ENCODE data around the gene RNF214.
"Not testable (repeated sequence)": the region's sequence is repeated elsewhere in the genome, so short reads cannot be mapped to it uniquely, and the experiment has no call there.

GRCh38 chr11:117206859-117207258 lies 25.6 kb upstream of the RNF214 start:
- TF ChIP-seq, protein P1, sequence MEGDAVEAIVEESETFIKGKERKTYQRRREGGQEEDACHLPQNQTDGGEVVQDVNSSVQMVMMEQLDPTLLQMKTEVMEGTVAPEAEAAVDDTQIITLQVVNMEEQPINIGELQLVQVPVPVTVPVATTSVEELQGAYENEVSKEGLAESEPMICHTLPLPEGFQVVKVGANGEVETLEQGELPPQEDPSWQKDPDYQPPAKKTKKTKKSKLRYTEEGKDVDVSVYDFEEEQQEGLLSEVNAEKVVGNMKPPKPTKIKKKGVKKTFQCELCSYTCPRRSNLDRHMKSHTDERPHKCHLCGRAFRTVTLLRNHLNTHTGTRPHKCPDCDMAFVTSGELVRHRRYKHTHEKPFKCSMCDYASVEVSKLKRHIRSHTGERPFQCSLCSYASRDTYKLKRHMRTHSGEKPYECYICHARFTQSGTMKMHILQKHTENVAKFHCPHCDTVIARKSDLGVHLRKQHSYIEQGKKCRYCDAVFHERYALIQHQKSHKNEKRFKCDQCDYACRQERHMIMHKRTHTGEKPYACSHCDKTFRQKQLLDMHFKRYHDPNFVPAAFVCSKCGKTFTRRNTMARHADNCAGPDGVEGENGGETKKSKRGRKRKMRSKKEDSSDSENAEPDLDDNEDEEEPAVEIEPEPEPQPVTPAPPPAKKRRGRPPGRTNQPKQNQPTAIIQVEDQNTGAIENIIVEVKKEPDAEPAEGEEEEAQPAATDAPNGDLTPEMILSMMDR (IDR thresholded peaks at IDR 0.05; ENCODE audit: low read depth, low read length), result not testable (repeated sequence)
- not testable (repeated sequence) for TF ChIP-seq EZH2phosphoT487 (IDR thresholded peaks at IDR 0.05; ENCODE audit: low read depth)
